GM12865 (cell line): ENCODE data around the gene SH3TC2.
A peak's percentile ranks its signal among the peaks of the same experiment; 100 is the strongest.

Experiments
- DNase-seq: peaks from one replicate; pipeline ENCODE4 v3.0.0; 2010; ENCODE audit warnings: low read depth
- H3K4me3 ChIP-seq: 2 replicates; pipeline ENCODE4 v1.5.1; 2011; ENCODE audit warnings: mild to moderate bottlenecking, low read depth, low read length, control low read depth
- TF ChIP-seq, protein P1 (sequence below): IDR thresholded peaks from 2 replicates; pipeline ENCODE4 v1.5.1; 2011; ENCODE audit warnings: low read length, control low read depth, low read depth, inconsistent platforms; ENCODE audit not compliant: insufficient read depth; ENCODE audit errors: missing control alignments

SH3TC2 gene

GRCh38 chr5:149035372-149035790, 27.5 kb downstream of the SH3TC2 start:
- TF ChIP-seq, protein P1, sequence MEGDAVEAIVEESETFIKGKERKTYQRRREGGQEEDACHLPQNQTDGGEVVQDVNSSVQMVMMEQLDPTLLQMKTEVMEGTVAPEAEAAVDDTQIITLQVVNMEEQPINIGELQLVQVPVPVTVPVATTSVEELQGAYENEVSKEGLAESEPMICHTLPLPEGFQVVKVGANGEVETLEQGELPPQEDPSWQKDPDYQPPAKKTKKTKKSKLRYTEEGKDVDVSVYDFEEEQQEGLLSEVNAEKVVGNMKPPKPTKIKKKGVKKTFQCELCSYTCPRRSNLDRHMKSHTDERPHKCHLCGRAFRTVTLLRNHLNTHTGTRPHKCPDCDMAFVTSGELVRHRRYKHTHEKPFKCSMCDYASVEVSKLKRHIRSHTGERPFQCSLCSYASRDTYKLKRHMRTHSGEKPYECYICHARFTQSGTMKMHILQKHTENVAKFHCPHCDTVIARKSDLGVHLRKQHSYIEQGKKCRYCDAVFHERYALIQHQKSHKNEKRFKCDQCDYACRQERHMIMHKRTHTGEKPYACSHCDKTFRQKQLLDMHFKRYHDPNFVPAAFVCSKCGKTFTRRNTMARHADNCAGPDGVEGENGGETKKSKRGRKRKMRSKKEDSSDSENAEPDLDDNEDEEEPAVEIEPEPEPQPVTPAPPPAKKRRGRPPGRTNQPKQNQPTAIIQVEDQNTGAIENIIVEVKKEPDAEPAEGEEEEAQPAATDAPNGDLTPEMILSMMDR = peak; percentile 88
- no peak overlapping the region for H3K4me3 ChIP-seq

DNA sequence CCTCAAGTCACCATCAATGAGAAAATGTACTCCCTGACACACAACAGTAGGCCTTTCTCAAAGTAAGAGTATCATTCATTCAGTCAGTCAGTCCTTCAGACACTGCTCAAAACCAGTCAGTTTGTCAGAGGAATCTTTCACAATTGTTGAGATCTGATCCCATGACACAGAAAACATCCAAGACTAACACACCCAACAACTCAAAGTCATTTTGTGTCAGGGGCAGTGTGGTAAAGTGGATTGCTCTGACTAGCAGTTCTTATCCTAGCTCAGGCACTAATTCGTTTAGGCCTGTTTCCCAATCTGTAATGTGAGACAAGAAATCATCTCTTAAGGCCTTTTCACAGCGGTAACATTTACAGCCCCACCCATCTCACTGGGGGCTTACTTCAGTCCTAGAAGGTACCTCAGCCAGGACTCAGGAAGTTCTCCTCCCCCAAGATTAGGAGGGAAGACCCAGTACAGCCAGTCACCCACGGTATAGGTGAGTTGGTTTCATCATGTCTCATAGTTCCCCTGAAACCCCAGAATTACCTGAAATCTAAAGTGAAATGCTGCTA, 31.9 kb downstream of the SH3TC2 start:
- H3K4me3 ChIP-seq = no peak overlapping the region
- no peak for DNase-seq
- TF ChIP-seq, protein P1 = no peak

More at GRCh38 chr5:149035372-149035790, 27.5 kb downstream of the SH3TC2 start:
- DNase-seq = peak; percentile 67

GRCh38 chr5:149030392-149030791, 32.5 kb downstream of the SH3TC2 start:
- TF ChIP-seq, protein P1 = no peak
- H3K4me3 ChIP-seq = no peak overlapping the region
- DNase-seq = no peak

DNA sequence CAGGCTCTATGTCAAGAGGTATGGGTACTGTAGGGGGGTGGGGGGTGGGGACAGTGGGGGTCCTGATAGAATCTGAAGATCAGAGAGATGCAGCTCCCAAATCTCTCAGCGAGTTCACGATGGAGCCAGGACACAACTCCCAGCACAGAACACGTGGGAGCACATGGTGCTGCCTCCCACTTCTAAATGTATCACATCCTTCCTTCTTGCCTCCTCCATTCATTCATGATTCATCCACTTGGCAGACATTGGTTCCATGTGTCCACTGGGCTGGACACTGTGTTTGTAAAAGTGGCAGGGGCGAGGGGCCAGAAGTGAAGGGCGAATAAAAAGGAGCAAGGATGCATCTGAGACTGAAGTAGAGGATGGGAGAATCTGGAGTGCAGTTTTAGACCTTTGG, 33.9 kb downstream of the SH3TC2 start:
- DNase-seq = no peak
- TF ChIP-seq, protein P1 = no peak
- H3K4me3 ChIP-seq = no peak overlapping the region

GRCh38 chr5:149028161-149028560, 34.7 kb downstream of the SH3TC2 start:
- DNase-seq = no peak
- TF ChIP-seq, protein P1 = no peak
- no peak overlapping the region for H3K4me3 ChIP-seq

- TF ChIP-seq, protein P1 = no peak
- no peak for DNase-seq
- no peak overlapping the region for H3K4me3 ChIP-seq
Measured at GRCh38 chr5:149027636-149028035, 35.2 kb downstream of the SH3TC2 start.

- TF ChIP-seq, protein P1 = no peak
Measured at GRCh38 chr5:149024943-149025342, 37.9 kb downstream of the SH3TC2 start.

More at GRCh38 chr5:149024943-149025342, 37.9 kb downstream of the SH3TC2 start:
- no peak for DNase-seq
- no peak overlapping the region for H3K4me3 ChIP-seq
